ENCODE results near the gene MED15. TPM values are rescaled to one million over a fixed set of nuclear protein-coding genes. Genes with fewer than 3 reads are reported as not detected.

Gene MED15
- total and polyA plus RNA-seq, 10 donors, result 32.2 to 162 (median 89.7) TPM

DNA sequence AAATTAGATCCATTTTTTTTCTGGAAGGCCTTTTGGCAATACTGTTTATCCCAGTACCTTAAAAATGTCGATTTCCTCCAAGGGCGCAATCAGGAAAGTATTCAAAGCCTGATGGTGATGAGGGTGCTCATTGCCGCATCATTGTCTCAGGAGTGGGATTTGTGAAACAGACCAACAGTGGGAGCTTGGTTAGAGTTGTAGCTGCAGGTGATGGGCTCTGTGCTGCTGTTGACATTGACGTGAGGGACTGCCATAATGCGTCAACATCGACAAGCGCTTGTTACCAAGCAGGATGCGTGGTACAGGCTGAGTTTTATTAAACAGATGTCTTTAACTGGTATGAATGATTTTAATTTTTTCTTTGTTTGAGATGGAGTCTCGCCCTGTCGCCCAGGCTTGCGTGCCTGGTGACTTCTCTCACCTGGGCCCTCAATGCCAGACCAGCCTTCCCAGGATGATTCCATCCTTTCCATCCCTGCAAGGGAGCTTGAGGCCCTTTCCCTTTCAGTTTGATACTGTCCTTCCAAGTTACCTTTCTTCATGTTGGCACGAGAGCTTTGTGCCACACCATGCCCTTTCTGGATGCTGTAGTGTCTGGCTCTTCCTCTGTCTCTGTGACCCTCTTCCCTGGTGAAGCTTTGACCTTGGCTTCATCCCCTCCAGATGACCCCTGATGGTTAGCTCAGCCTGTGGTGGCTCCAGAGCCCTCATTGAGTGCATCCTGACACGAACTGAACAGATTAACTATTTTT, 10.6 kb downstream of the MED15 start:
- no peak for DNase-seq
- Histone ChIP-seq H3K4me1 (peaks cover 19 to 95% (median 78%) of the 10 kb centered on the region in 6 donors), H3K9me3 (no peaks in the 10 kb centered on the region), H3K4me3 (no peak overlapping the region), H3K27ac (peak overlapping the region in 3 of 8 donors; percentile 2 to 41 (median 24)), H3K36me3 (peaks cover 0 to 89% (median 28%) of the 10 kb centered on the region in 6 donors), H3K27me3 (replicated peaks in 1 of 7) (no peaks in the 10 kb centered on the region)
- TF ChIP-seq, protein P1, sequence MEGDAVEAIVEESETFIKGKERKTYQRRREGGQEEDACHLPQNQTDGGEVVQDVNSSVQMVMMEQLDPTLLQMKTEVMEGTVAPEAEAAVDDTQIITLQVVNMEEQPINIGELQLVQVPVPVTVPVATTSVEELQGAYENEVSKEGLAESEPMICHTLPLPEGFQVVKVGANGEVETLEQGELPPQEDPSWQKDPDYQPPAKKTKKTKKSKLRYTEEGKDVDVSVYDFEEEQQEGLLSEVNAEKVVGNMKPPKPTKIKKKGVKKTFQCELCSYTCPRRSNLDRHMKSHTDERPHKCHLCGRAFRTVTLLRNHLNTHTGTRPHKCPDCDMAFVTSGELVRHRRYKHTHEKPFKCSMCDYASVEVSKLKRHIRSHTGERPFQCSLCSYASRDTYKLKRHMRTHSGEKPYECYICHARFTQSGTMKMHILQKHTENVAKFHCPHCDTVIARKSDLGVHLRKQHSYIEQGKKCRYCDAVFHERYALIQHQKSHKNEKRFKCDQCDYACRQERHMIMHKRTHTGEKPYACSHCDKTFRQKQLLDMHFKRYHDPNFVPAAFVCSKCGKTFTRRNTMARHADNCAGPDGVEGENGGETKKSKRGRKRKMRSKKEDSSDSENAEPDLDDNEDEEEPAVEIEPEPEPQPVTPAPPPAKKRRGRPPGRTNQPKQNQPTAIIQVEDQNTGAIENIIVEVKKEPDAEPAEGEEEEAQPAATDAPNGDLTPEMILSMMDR (IDR thresholded peaks at IDR 0.05 in 8 of 11, conservative IDR thresholded peaks at IDR 0.05 in 3 of 11), result no peak
- TF ChIP-seq POLR2A (IDR thresholded peaks at IDR 0.05) (no peak), POLR2AphosphoS5 (IDR thresholded peaks at IDR 0.05) (no peak)
- WGBS, 5 donors, result 84 to 88% (median 86%) methylated on average over 13 of the region's 13 CpGs
- intact Hi-C loops (cut with DNase I; ENCODE audit: low total_unique reads), result loop anchor here (10.0 kb wide), 1 partner anchor 47 kb away; no protein-coding TSS in a partner anchor

DNA sequence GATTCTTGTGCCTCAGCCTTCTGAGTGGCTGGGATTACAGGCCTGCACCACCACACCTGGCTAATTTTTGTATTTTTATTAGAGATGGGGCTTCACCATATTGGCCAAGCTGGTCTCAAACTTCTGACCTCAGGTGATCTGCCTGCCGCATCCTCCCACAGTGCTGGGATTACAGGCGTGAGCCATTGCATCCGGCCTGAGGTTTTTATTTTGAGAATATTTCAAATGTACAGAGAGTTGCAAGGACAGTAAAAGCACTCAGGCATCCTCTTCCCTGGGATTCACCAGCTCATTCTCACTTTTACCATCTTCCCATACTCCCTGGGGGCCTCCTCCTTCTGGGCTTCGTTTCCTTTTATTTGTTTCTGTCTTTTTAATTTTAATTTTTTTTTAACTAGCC, 12.1 kb downstream of the MED15 start:
- H3K27me3 ChIP-seq (replicated peaks in 1 of 7), result no peaks in the 10 kb centered on the region
- WGBS, 5 donors, result 64 to 91% (median 77%) methylated on average over 4 of the region's 4 CpGs
- intact Hi-C loops (cut with DNase I; ENCODE audit: low total_unique reads), result loop anchor here (10.0 kb wide), 1 partner anchor 45 kb away; no protein-coding TSS in a partner anchor
- TF ChIP-seq POLR2AphosphoS5 (IDR thresholded peaks at IDR 0.05) (no peak), POLR2A (IDR thresholded peaks at IDR 0.05) (no peak)
- TF ChIP-seq, protein P1 (IDR thresholded peaks at IDR 0.05 in 8 of 11, conservative IDR thresholded peaks at IDR 0.05 in 3 of 11), result no peak
- H3K4me3 ChIP-seq, result no peak overlapping the region
- no peak overlapping the region for H3K27ac ChIP-seq
- H3K36me3 ChIP-seq, result peaks cover 0 to 78% (median 24%) of the 10 kb centered on the region in 6 donors
- no peaks in the 10 kb centered on the region for H3K9me3 ChIP-seq
- no peak for DNase-seq
- peaks cover 33 to 95% (median 80%) of the 10 kb centered on the region in 6 donors for H3K4me1 ChIP-seq

DNA sequence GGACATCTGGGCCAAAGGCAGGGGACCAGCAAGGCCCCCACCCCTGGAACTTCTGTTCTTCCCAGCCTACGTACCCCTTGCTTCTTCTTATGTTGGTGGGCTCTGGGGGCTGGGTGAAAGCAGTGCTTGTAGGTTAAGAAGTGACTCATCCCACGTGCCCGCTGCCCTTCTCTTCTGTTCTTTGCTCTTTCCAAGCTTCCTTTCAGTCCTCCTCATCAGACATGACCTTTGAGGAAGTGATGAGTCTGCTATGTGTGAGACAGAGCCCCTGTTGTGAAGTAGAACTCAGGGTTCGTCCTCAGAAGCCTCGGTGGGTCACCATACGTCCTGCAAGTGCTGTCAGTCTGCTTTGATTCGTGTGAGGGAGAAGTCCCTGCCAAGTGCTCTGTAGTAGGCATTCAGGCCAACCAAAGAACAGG, 12.7 kb downstream of the MED15 start:
- Histone ChIP-seq H3K27ac (peak overlapping the region in 3 of 8 donors; percentile 11 to 35 (median 24)), H3K36me3 (peaks cover 0 to 73% (median 24%) of the 10 kb centered on the region in 6 donors), H3K9me3 (no peaks in the 10 kb centered on the region), H3K4me1 (peaks cover 29 to 95% (median 78%) of the 10 kb centered on the region in 6 donors), H3K4me3 (no peak overlapping the region), H3K27me3 (replicated peaks in 1 of 7) (no peaks in the 10 kb centered on the region)
- DNase-seq, result no peak
- intact Hi-C loops (cut with DNase I; ENCODE audit: low total_unique reads), result no loop called here
- 54 to 72% (median 67%) methylated on average over 7 of the region's 7 CpGs for WGBS, 5 donors
- TF ChIP-seq POLR2A (IDR thresholded peaks at IDR 0.05), result no peak
- no peak for TF ChIP-seq POLR2AphosphoS5 (IDR thresholded peaks at IDR 0.05)
- TF ChIP-seq, protein P1 (IDR thresholded peaks at IDR 0.05 in 8 of 11, conservative IDR thresholded peaks at IDR 0.05 in 3 of 11), result no peak
